Measurements from ENCODE around the gene NME3.
"Not testable (repeated sequence)": the region's sequence is repeated elsewhere in the genome, so short reads cannot be mapped to it uniquely, and the experiment has no call there.

NME3 gene

GRCh38 chr16:1745900-1746692 lies 25.2 kb downstream of the NME3 start:
- no peak for DNase-seq

DNA sequence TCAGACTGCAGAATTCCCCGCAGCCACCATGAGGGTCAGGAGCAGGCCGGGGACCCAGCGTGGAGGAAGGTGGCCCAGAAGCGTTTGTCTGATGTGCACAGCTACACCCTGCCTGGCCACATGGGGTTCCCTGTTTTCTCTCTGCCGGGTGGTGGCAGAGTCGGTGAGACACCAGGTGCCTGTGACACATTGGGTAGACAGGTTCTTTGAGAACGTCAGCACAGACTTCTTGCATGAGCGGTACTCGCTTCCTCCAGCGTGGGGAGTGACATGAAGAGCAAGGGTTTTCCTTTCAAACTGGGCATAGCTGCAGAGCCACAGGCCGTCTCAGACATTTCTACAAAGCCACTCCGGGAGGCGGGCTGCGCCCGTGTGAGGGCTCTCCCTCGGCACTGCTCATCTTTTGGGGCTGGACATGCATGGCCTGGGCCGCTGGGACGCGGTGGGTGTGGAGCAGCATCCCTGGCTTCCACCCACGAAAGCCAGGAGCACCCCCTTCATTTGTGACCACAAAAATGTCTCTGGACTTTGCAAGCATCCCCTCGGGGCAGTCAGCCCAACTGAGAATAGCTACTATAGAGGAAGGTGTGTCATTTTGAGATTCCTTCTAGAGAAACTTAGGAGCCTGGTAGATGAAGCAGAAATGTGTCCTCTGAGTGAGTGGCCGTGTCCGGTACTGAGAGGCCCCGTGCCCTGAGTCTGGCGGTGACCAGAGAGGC lies 26.0 kb downstream of the NME3 start:
- no peak for DNase-seq

DNA sequence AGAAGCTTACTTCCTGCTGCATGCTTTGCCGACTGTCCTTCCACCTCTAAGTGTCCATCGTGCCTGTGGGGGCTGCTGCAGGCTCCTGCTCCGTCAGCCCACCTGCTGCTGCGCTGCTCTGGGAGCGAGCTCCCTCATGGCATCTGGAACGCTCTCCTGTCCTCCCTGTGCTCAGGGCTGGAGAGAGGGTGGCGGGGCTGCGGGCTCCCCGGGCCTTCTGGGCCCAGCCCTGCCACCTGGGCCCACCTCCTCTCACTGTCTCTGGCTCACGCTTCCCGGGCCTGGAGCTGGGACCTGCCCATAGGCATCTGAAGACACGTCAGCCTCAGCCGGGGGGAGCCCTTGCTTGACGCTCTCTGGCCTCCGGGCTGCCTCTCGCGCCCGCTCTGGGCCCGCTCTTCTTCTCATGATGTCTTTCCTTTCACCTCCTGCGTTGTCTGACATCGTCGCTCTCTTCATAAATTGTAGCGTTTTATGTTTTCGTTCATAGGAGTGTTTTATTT lies 27.0 kb downstream of the NME3 start:
- DNase-seq = no peak

DNA sequence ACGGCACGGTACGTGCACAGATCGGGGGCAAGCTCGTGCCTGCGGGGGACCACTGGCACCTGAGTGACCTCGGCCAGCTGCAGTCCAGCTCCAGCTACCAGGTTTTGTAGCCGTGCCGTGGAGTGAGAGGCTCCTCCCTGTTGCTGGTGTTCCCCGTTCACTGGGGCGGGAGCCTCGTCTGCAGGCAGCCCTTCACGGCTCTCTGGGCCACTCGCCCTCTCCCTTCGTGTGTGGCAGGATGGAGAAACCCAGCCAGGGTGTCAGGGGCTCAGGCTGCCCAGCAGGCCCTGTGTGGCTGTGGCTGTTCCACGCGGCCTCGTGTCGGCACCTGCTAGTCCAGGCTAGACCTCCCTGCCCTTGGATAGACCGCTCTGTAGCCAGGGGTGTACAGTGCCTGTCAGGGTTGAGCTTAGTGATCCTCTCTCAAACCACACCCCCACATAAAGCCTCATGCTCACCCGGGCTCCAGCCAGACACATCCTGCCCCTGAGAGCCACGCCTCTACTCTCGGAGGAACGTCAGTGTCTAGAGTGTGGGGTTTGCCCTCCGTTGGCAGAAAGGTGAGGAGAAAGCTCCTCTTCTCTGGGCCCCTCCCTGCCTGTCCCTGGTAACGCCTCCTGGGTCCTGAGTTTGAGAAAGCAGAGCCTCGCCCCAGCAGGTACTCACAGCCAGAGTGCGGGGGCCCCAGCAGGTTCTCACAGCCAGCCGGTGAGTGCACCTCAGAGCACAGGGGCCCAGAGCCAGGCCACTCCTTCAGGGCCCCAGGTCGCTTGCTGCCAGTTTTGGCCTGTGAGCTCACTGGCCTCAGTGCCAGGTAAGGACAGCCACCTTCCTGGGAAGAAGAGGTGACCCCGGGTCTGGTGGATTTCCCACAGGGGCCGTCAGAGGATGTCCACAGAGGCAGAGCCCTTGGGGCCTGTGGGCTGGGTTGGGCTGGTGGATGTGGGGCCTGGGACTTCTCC lies 27.7 kb downstream of the NME3 start:
- DNase-seq = no peak

GRCh38 chr16:1741553-1742165 lies 29.7 kb downstream of the NME3 start:
- DNase-seq = no peak

DNA sequence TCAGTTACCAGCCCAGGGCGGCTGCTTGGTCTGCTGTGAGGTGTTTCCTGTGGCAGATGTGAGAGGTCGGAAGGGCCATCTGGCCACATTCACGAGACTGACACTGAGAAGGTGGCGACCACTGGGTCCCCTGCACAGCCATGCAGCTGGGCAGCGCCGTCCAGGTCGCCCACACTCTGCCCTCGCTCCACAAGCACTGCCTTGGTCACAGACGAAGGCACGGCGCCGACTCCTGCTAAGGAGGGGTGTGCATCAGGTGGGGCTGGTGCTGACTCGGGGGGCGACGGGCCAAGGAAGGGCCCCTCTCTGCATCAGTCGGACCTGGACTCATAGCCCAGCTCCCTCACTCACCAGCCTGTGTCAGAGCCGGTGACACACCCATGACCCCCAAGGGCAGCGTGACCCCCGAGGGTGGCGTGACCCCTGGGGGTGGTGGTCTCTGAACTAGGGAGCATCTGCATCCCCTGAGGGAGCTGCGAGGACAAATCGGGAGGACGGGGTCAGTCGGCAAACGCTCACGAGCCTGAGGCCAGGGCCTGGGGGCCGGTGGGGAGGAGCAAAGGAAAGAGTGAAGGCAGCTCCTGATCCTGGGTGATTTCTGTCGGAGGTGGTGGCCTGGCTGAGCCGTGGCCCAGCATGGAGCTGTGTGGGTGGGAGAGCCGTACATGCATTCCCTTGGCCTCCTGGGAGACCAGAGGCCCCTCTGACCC lies 30.4 kb downstream of the NME3 start:
- no peak for DNase-seq

GRCh38 chr16:1740234-1740633 lies 31.1 kb downstream of the NME3 start:
- no peak for DNase-seq

DNA sequence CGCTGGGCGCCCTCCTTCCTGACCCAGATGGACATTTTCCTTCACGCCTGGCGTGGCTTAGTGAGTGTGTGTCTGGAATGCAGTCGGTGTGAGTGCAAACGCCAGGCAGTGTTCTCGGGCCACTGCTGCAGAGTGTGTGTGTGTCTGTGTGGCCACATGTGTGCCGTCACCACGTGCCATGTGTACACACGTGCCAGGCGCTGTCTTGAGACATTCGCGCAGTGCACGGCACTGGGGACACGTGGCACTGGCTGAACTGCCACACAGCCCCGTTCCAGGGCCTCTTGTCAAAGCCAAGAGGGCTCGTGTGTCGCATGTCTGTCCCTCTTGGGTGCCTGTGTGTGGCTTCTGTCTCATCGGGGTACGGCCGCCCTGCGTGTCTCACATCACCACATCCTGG lies 36.5 kb downstream of the NME3 start:
- no peak for DNase-seq

DNA sequence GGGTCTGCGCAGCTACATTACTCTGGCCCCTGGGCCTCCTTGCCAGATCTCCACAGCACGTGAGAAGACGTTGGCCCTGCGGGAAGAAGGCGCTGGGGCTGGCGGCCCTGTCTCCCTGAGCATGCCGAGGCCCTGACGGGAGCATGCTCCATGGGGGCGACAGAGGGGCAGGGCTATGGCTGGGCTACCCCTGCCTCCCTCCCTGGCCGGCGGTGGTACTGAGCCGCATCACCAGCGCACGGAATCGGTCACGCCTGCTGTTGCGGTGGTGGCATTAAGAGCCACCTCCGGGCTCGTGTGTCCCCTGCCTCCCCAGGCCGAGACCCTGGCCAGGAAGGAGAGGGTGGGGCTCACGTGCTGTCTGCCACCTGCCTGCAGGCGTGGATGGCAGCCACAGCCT lies 37.2 kb downstream of the NME3 start:
- DNase-seq = no peak

DNA sequence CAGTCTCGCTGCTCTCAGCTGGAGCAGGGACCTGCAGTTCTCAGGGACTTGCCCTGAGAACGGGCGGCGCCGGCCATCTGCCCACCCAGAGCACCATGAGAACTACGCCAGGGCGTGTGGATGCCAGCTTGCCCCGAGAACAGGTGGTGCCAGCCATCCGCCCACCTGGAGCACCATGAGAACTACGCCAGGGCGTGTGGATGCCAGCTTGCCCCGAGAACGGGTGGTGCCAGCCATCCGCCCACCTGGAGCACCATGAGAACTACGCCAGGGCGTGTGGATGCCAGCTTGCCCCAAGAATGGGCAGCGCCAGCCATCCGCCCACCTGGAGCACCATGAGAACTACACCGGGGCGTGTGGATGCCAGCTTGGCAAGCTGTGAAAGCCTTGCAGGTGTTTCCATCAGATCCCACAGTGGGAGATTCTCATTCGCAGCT lies 38.8 kb downstream of the NME3 start:
- not testable (repeated sequence) for DNase-seq

DNA sequence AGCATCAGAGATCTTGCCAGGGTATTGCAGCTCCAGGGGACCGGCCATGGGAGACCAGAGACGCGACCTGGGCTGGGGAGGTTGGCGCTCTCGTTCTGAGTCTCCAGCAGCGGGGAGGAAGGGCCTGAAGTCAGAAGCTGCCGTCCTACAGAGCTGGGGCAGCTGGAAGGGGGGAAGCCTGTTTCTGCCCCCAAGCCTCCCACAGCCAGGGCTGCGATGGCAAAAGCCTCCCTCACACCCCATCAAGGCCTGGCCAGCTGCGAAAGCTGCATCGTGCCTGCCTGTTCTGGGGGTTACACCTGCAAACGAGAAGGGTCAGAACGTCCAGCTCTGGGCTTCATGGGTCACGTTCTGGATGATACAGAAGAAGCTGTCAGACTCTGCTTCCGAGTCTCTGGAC lies 39.3 kb downstream of the NME3 start:
- no peak for DNase-seq

- DNase-seq = no peak
Observed at GRCh38 chr16:1731603-1732002, 39.7 kb downstream of the NME3 start.

GRCh38 chr16:1731073-1731472 lies 40.3 kb downstream of the NME3 start:
- no peak for DNase-seq

GRCh38 chr16:1729445-1729844 lies 41.9 kb downstream of the NME3 start:
- DNase-seq = no peak

- no peak for DNase-seq
Observed at GRCh38 chr16:1729026-1729425, 42.3 kb downstream of the NME3 start.

GRCh38 chr16:1727651-1728624 lies 43.4 kb downstream of the NME3 start:
- no peak for DNase-seq

- DNase-seq = no peak
Observed at GRCh38 chr16:1726661-1727502, 44.5 kb downstream of the NME3 start.

- no peak for DNase-seq
Observed at GRCh38 chr16:1724491-1724890, 46.9 kb downstream of the NME3 start.

GRCh38 chr16:1723450-1724147 lies 47.7 kb downstream of the NME3 start:
- no peak for DNase-seq

Measured in right forelimb (tissue), 1 donor.